ENCODE data around the gene EEF1AKMT3. TPM values are rescaled to one million over a fixed set of nuclear protein-coding genes. Genes with fewer than 3 reads are reported as not detected.

EEF1AKMT3 gene
- total RNA-seq, 3 donors from 2014 or later = 5.3 to 7.3 (median 6.2) TPM

GRCh38 chr12:57755454-57756372 lies 16.7 kb upstream of the EEF1AKMT3 start:
- TF ChIP-seq CTCF (IDR thresholded peaks at IDR 0.05) = no peak

GRCh38 chr12:57756406-57757341 lies 15.7 kb upstream of the EEF1AKMT3 start:
- intact Hi-C loops (cut with DNase I, micrococcal nuclease) = no loop called here
- no peaks in the 10 kb centered on the region for H3K36me3 ChIP-seq (ENCODE audit: low read depth)
- peak; percentile 66 for TF ChIP-seq CTCF (IDR thresholded peaks at IDR 0.05)
- H3K9me3 ChIP-seq = no peaks in the 10 kb centered on the region
- ATAC-seq (peak; percentile 21), DNase-seq (peak; percentile 67 to 81 (median 73))
- peaks cover 35% of the 10 kb centered on the region for H3K4me1 ChIP-seq (ENCODE audit: low read depth)
- no peak overlapping the region for H3K4me3 ChIP-seq

More at GRCh38 chr12:57755454-57756372, 16.7 kb upstream of the EEF1AKMT3 start:
- intact Hi-C loops (cut with DNase I, micrococcal nuclease) = no loop called here
- H3K4me1 ChIP-seq (ENCODE audit: low read depth) = peaks cover 42% of the 10 kb centered on the region
- no peaks in the 10 kb centered on the region for H3K36me3 ChIP-seq (ENCODE audit: low read depth)
- peak; percentile 14 for ATAC-seq
- H3K4me3 ChIP-seq = peak overlapping the region; percentile 50
- peak; percentile 61 to 82 (median 79) for DNase-seq
- H3K9me3 ChIP-seq = no peaks in the 10 kb centered on the region

- TF ChIP-seq CTCF (IDR thresholded peaks at IDR 0.05) = no peak
- H3K36me3 ChIP-seq (ENCODE audit: low read depth) = no peaks in the 10 kb centered on the region
- no peaks in the 10 kb centered on the region for H3K9me3 ChIP-seq
- ATAC-seq (no peak), DNase-seq (no peak)
- H3K4me3 ChIP-seq = no peak overlapping the region
- peaks cover 31% of the 10 kb centered on the region for H3K4me1 ChIP-seq (ENCODE audit: low read depth)
- intact Hi-C loops (cut with DNase I, micrococcal nuclease) = no loop called here
Observed at GRCh38 chr12:57757771-57758170, 14.6 kb upstream of the EEF1AKMT3 start.

- Histone ChIP-seq H3K9me3 (no peaks in the 10 kb centered on the region), H3K4me1 (ENCODE audit: low read depth) (peaks cover 21% of the 10 kb centered on the region), H3K36me3 (ENCODE audit: low read depth) (no peaks in the 10 kb centered on the region), H3K4me3 (no peak overlapping the region)
- DNase-seq (no peak), ATAC-seq (no peak)
- intact Hi-C loops (cut with DNase I, micrococcal nuclease) = no loop called here
- TF ChIP-seq CTCF (IDR thresholded peaks at IDR 0.05) = no peak
Observed at GRCh38 chr12:57758552-57759359, 13.7 kb upstream of the EEF1AKMT3 start.

Measured in mucosa of descending colon (tissue), 3 donors.